SK-N-SH (cell line): ENCODE results near the gene POU6F2. TPM values are rescaled to one million over a fixed set of nuclear protein-coding genes. Genes with fewer than 3 reads are reported as not detected.

Source experiments
- CTCF ChIA-PET: fragments of 300-600, 350-600 bp; formaldehyde crosslinking; extraction: SDS; loops from one replicate; lab custom pipeline; 2021; lab: Yijun Ruan, JAX
- POLR2A ChIA-PET: fragments of 350-600 bp; sonication (Branson Sonifier 250); formaldehyde crosslinking; extraction: SDS; loops from one replicate; lab custom pipeline; 2020; ENCODE audit warnings: antibody characterized with exemption, inconsistent platforms; lab: Yijun Ruan, JAX
- DNase-seq: peaks from one replicate; pipeline ENCODE4 v3.0.0; 2012
- H2AFZ ChIP-seq: fragments of 200-600 bp; sonication (generic); 2 replicates; pipeline ENCODE4 v1.8.1; 2016; ENCODE audit warnings: antibody characterized with exemption, mild to moderate bottlenecking, low read depth
- H3F3A ChIP-seq: fragments of 200-600 bp; sonication (generic); replicated peaks from 2 replicates; pipeline ENCODE3; 2016; ENCODE audit warnings: antibody characterized with exemption, mild to moderate bottlenecking; ENCODE audit not compliant: insufficient read depth
- H3K27ac ChIP-seq, 2 experiments: fragments of 200-500 bp in 1 of 2; fragments of 200-600 bp in 1 of 2; sonication (Bioruptor generic) in 1 of 2; sonication (generic), shearing (Covaris generic) in 1 of 2; 2 replicates each; pipeline versions ENCODE4 v1.5.1 to v1.6.1; 2014 to 2016; ENCODE audit warnings: low read depth in 2 of 2, inconsistent platforms in 1 of 2, low read length in 1 of 2, mild to moderate bottlenecking in 1 of 2, mixed read lengths in 1 of 2
- H3K27me3 ChIP-seq: fragments of 200-600 bp; sonication (generic), shearing (Covaris generic); 2 replicates; pipeline ENCODE4 v1.6.1; 2016; ENCODE audit warnings: mixed run types; ENCODE audit not compliant: insufficient read depth
- H3K36me3 ChIP-seq, 2 experiments: fragments of 200-500 bp in 1 of 2; fragments of 200-600 bp in 1 of 2; sonication (Bioruptor generic) in 1 of 2; sonication (generic) in 1 of 2; replicated peaks in 1 of 2; 2 replicates each; pipeline versions ENCODE3 to v1.5.1; 2014 to 2016; ENCODE audit warnings: low read length in 1 of 2, mild to moderate bottlenecking in 1 of 2; ENCODE audit not compliant: insufficient read depth in 2 of 2, control insufficient read depth in 1 of 2
- H3K4me1 ChIP-seq, 2 experiments: fragments of 200-500 bp in 1 of 2; fragments of 200-600 bp in 1 of 2; sonication (Bioruptor generic) in 1 of 2; sonication (generic), shearing (Covaris generic) in 1 of 2; 2 replicates each; pipeline versions ENCODE4 v1.5.1 to v1.6.1; 2014 to 2016; ENCODE audit warnings: low read depth in 1 of 2, low read length in 1 of 2, mixed run types in 1 of 2; ENCODE audit not compliant: insufficient read depth in 2 of 2, control insufficient read depth in 1 of 2
- H3K4me2 ChIP-seq: fragments of 200-600 bp; sonication (generic), shearing (Covaris generic); 2 replicates; pipeline ENCODE4 v1.6.1; 2017; ENCODE audit warnings: mixed run types
- H3K4me3 ChIP-seq, 2 experiments: fragments of 200-500 bp in 1 of 2; fragments of 200-600 bp in 1 of 2; sonication (Bioruptor generic) in 1 of 2; sonication (generic), shearing (Covaris generic) in 1 of 2; 2 replicates each; pipeline versions ENCODE4 v1.5.1 to v1.8.1; 2014 to 2016; ENCODE audit warnings: low read depth in 2 of 2, inconsistent platforms in 1 of 2, low read length in 1 of 2, mild to moderate bottlenecking in 1 of 2, mixed read lengths in 1 of 2, moderate library complexity in 1 of 2
- H3K79me2 ChIP-seq: fragments of 200-600 bp; sonication (generic); 2 replicates; pipeline ENCODE4 v1.8.1; 2017; ENCODE audit warnings: mild to moderate bottlenecking; ENCODE audit not compliant: insufficient read depth
- H3K9ac ChIP-seq: fragments of 200-600 bp; sonication (generic); 2 replicates; pipeline ENCODE4 v1.6.1; 2017; ENCODE audit warnings: mixed run types
- H3K9me2 ChIP-seq: fragments of 200-600 bp; sonication (generic); 2 replicates; pipeline ENCODE4 v1.6.1; 2017; ENCODE audit warnings: mixed run types
- H3K9me3 ChIP-seq: fragments of 200-600 bp; sonication (generic); 2 replicates; pipeline ENCODE4 v1.6.1; 2017; ENCODE audit warnings: mixed run types, mild to moderate bottlenecking, moderate library complexity
- H4K20me1 ChIP-seq: fragments of 200-600 bp; sonication (generic); 2 replicates; pipeline ENCODE4 v1.6.1; 2017; ENCODE audit warnings: mild to moderate bottlenecking, mixed run types; ENCODE audit not compliant: insufficient read depth
- EP300 ChIP-seq, 2 experiments: IDR thresholded peaks; 2 replicates each; pipeline versions ENCODE4 v1.4.0 to v1.6.1; 2012; ENCODE audit warnings: borderline replicate concordance in 1 of 2, low read depth in 1 of 2, low read length in 1 of 2
- EZH2phosphoT487 ChIP-seq: fragments of 200-600 bp; sonication (generic); IDR thresholded peaks from 2 replicates; pipeline ENCODE4 v1.6.1; 2017; ENCODE audit warnings: low read depth, mixed run types, mild to moderate bottlenecking, antibody characterized with exemption, moderate library complexity, borderline replicate concordance
- GABPA ChIP-seq: IDR thresholded peaks from 2 replicates; pipeline ENCODE4 v1.4.0; 2012; ENCODE audit warnings: low read depth, mild to moderate bottlenecking
- GATA2 ChIP-seq: sonication (generic); formaldehyde crosslinking; IDR thresholded peaks from 2 replicates; pipeline ENCODE4 v1.5.0; 2020; ENCODE audit warnings: mild to moderate bottlenecking, missing genetic modification reagents
- POLR2AphosphoS5 ChIP-seq: IDR thresholded peaks from 2 replicates; pipeline ENCODE4 v1.6.1; 2012; ENCODE audit warnings: low read depth, low read length
- RCOR1 ChIP-seq: fragments of 150-350 bp; IDR thresholded peaks from 2 replicates; pipeline ENCODE4 v1.6.1; 2017; ENCODE audit warnings: antibody characterized with exemption, low read length
- RFX5 ChIP-seq: IDR thresholded peaks from 2 replicates; pipeline ENCODE4 v1.6.1; 2012; ENCODE audit warnings: mild to moderate bottlenecking, improper control_type of control experiment, low read length
- RXRA ChIP-seq: IDR thresholded peaks from 2 replicates; pipeline ENCODE4 v1.4.0; 2012; ENCODE audit warnings: low read depth, mild to moderate bottlenecking, borderline replicate concordance
- SIN3A ChIP-seq: IDR thresholded peaks from 2 replicates; pipeline ENCODE4 v1.6.1; 2012; ENCODE audit warnings: low read depth, mild to moderate bottlenecking, low read length, moderate library complexity, borderline replicate concordance
- TAF1 ChIP-seq: IDR thresholded peaks from 2 replicates; pipeline ENCODE4 v1.6.1; 2012; ENCODE audit warnings: low read depth, mild to moderate bottlenecking, low read length, moderate library complexity, borderline replicate concordance
- WGBS: methylation state at CpG from one replicate; pipeline ENCODE4 v1.1.6; 2017; ENCODE audit warnings: low lambda C conversion rate; 5-methylcytosine and 5-hydroxymethylcytosine counted together
- polyA plus RNA-seq, 3 experiments: library from polyadenylated mRNA; depleted of rRNA; stranded (reverse); fragments of >200 nt; gene quantifications; 2 replicates each; pipeline ENCODE4 v1.2.3, GENCODE V29; 2012
- TF ChIP-seq, protein P1 (sequence below): IDR thresholded peaks from 2 replicates; pipeline ENCODE4 v1.4.0; 2012; ENCODE audit warnings: low read depth, borderline replicate concordance
- TF ChIP-seq, protein P2 (sequence below): IDR thresholded peaks from 2 replicates; pipeline ENCODE4 v1.6.1; 2012; ENCODE audit warnings: mild to moderate bottlenecking, low read depth, low read length, moderate library complexity
- TF ChIP-seq, protein P3 (sequence below): fragments of 150-350 bp; IDR thresholded peaks from 2 replicates; pipeline ENCODE4 v1.6.1; 2016; ENCODE audit warnings: mild to moderate bottlenecking, low read depth, low read length

POU6F2 gene
- polyA plus RNA-seq, 1 of the 3 experiments (the other 2 are of a cell fraction), result under 0.01 TPM

DNA sequence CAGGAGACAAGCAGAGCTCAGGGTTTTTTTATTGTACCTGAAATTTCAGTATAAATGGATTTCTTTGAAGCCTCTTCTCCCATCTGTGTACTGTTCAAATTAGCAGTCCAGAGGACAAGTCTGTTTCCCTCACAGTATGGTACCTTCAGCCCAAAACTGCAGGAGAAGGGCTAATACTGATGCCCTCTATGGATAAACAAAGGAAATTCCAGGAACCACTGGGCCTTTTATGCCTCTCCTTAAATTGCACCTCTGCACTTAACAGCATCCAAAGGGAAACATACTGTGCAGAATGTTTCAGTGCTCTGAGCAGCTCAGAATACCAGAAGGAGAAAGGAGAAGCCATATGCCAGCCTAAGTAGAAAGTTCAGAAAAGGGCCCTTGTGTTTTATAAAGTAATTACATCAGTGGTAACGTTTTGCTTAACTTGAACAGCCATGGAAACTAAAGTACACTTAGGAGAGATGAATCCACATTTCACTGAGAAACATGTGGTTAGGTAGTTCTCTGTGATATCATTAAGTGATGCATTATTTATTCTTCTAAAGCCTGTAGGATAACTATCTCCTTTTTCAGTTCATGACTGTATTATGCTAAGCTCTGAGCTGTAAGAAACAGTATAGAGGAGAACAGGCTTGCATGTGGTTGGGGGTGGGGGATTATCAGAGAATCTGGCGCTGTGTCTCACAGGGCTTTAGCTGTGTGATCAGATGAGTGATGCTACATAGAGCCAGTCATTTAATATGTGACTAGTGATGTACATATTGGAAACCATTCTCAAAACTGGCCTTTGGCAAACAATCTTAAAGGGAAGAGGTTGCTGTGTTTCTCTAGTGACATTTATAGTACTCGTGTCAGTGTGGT, 111.3 kb downstream of the POU6F2 start:
- Histone ChIP-seq H4K20me1 (no peaks in the 10 kb centered on the region), H3K9me3 (no peaks in the 10 kb centered on the region), H3K27me3 (peaks cover 15% of the 10 kb centered on the region; the same call in 1 of the 2 replicates), H3K9ac (no peak overlapping the region), H3F3A (no peaks in the 10 kb centered on the region), H3K4me3 (no peak overlapping the region), H3K4me2 (no peak overlapping the region), H3K9me2 (no peaks in the 10 kb centered on the region), H3K27ac (no peak overlapping the region), H3K4me1 (no peaks in the 10 kb centered on the region), H3K36me3 (no peaks in the 10 kb centered on the region), H2AFZ (no peak overlapping the region), H3K79me2 (no peaks in the 10 kb centered on the region)
- no peak for DNase-seq
- CTCF ChIA-PET, result no interaction called here
- TF ChIP-seq RFX5 (no peak), TAF1 (no peak), EP300 (IDR thresholded peaks at IDR 0.05; ENCODE audit: borderline replicate concordance in 1 of 2, low read depth in 1 of 2, low read length in 1 of 2) (no peak), POLR2AphosphoS5 (no peak), GABPA (no peak), RCOR1 (no peak), EZH2phosphoT487 (no peak), GATA2 (CRISPR knock-in tag) (no peak), RXRA (no peak), SIN3A (no peak)
- TF ChIP-seq, protein P1, sequence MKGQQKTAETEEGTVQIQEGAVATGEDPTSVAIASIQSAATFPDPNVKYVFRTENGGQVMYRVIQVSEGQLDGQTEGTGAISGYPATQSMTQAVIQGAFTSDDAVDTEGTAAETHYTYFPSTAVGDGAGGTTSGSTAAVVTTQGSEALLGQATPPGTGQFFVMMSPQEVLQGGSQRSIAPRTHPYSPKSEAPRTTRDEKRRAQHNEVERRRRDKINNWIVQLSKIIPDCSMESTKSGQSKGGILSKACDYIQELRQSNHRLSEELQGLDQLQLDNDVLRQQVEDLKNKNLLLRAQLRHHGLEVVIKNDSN, result no peak
- TF ChIP-seq, protein P2, sequence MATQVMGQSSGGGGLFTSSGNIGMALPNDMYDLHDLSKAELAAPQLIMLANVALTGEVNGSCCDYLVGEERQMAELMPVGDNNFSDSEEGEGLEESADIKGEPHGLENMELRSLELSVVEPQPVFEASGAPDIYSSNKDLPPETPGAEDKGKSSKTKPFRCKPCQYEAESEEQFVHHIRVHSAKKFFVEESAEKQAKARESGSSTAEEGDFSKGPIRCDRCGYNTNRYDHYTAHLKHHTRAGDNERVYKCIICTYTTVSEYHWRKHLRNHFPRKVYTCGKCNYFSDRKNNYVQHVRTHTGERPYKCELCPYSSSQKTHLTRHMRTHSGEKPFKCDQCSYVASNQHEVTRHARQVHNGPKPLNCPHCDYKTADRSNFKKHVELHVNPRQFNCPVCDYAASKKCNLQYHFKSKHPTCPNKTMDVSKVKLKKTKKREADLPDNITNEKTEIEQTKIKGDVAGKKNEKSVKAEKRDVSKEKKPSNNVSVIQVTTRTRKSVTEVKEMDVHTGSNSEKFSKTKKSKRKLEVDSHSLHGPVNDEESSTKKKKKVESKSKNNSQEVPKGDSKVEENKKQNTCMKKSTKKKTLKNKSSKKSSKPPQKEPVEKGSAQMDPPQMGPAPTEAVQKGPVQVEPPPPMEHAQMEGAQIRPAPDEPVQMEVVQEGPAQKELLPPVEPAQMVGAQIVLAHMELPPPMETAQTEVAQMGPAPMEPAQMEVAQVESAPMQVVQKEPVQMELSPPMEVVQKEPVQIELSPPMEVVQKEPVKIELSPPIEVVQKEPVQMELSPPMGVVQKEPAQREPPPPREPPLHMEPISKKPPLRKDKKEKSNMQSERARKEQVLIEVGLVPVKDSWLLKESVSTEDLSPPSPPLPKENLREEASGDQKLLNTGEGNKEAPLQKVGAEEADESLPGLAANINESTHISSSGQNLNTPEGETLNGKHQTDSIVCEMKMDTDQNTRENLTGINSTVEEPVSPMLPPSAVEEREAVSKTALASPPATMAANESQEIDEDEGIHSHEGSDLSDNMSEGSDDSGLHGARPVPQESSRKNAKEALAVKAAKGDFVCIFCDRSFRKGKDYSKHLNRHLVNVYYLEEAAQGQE, result no peak
- TF ChIP-seq, protein P3, sequence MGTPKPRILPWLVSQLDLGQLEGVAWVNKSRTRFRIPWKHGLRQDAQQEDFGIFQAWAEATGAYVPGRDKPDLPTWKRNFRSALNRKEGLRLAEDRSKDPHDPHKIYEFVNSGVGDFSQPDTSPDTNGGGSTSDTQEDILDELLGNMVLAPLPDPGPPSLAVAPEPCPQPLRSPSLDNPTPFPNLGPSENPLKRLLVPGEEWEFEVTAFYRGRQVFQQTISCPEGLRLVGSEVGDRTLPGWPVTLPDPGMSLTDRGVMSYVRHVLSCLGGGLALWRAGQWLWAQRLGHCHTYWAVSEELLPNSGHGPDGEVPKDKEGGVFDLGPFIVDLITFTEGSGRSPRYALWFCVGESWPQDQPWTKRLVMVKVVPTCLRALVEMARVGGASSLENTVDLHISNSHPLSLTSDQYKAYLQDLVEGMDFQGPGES, result no peak
- WGBS, result 11% methylated on average over 3 of the region's 3 CpGs
- POLR2A ChIA-PET, result no interaction called here
